HCT116 (cell line): ENCODE measurements around the gene SLC16A13. TPM values are rescaled to one million over a fixed set of nuclear protein-coding genes. Genes with fewer than 3 reads are reported as not detected.
A peak's percentile ranks its signal among the peaks of the same experiment; 100 is the strongest.
"Not testable (repeated sequence)": the region's sequence is repeated elsewhere in the genome, so short reads cannot be mapped to it uniquely, and the experiment has no call there.

Source experiments
- ATAC-seq: fragments of 200-7000 bp; cut with Tn5 transposase; 2 replicates; pipeline ENCODE4 v1.9.1; 2020; ENCODE audit warnings: mild to moderate bottlenecking, moderate library complexity
- BruUV-seq: library from RNA; stranded (reverse); fragments of 400-500 nt; replicated peaks from 2 replicates; lab custom pipeline; 2021; lab: Mats Ljungman, UMichigan
- CTCF ChIA-PET: fragments of 300-600 bp; sonication (Branson Sonifier 250); formaldehyde crosslinking; loops from one replicate; lab custom pipeline; 2021; ENCODE audit warnings: antibody characterized with exemption; lab: Charles Lee
- POLR2A ChIA-PET: fragments of 300-600, 350-600 bp; sonication (Branson Sonifier 250); formaldehyde crosslinking; loops from one replicate; lab custom pipeline; 2021; ENCODE audit warnings: antibody characterized with exemption; lab: Charles Lee
- RAD21 ChIA-PET, 2 experiments: fragments of 300-600 bp; sonication (Branson Sonifier 250); formaldehyde crosslinking; loops; one replicate each; lab custom pipeline; 2023; ENCODE audit warnings: low total read pairs in 2 of 2; ENCODE audit not compliant: uncharacterized antibody in 2 of 2, unreplicated experiment in 2 of 2, low non-redundant PET in 1 of 2; lab: Charles Lee
- DNase-seq: peaks from one replicate; pipeline ENCODE4 v3.0.0-alpha.2; 2010; ENCODE audit warnings: low read depth, low spot score
- H2AFZ ChIP-seq: fragments of 200-600 bp; shearing (Covaris generic), sonication (generic); 2 replicates; pipeline ENCODE4 v1.6.1; 2017; ENCODE audit warnings: low read depth, mixed run types, mixed read lengths, antibody characterized with exemption, low read length; ENCODE audit not compliant: poor library complexity, severe bottlenecking
- H3K27ac ChIP-seq: 2 replicates; pipeline ENCODE4 v1.5.1; 2012; ENCODE audit warnings: low read depth, low read length
- H3K27me3 ChIP-seq: fragments of 200-600 bp; sonication (generic); 2 replicates; pipeline ENCODE4 v1.6.1; 2016; ENCODE audit warnings: mixed run types, low read length, mixed read lengths; ENCODE audit not compliant: insufficient read depth
- H3K36me3 ChIP-seq, 2 experiments: fragments of 200-500 bp in 1 of 2; fragments of 200-600 bp in 1 of 2; sonication (Bioruptor generic) in 1 of 2; sonication (generic) in 1 of 2; 2 replicates each; pipeline versions ENCODE4 v1.5.1 to v1.6.1; 2014 to 2016; ENCODE audit warnings: low read length in 2 of 2, inconsistent platforms in 1 of 2, mixed read lengths in 1 of 2, mixed run types in 1 of 2; ENCODE audit not compliant: insufficient read depth in 2 of 2, control insufficient read depth in 1 of 2
- H3K4me1 ChIP-seq, 2 experiments: fragments of 200-600 bp in 1 of 2; sonication (generic) in 1 of 2; 2 replicates each; pipeline versions ENCODE4 v1.5.1 to v1.6.1; 2012 to 2017; ENCODE audit warnings: low read length in 2 of 2, inconsistent platforms in 1 of 2, mild to moderate bottlenecking in 1 of 2, mixed read lengths in 1 of 2, mixed run types in 1 of 2, moderate library complexity in 1 of 2; ENCODE audit not compliant: insufficient read depth in 2 of 2, control insufficient read depth in 1 of 2
- H3K4me2 ChIP-seq: fragments of 200-600 bp; sonication (generic); 2 replicates; pipeline ENCODE4 v1.6.1; 2017; ENCODE audit warnings: mixed run types, low read length, mixed read lengths
- H3K4me3 ChIP-seq, 2 experiments: fragments of 200-600 bp in 1 of 2; sonication (generic) in 1 of 2; replicated peaks in 1 of 2; 2 replicates each; pipeline ENCODE4 v1.5.1; 2011 to 2016; ENCODE audit warnings: low read length in 2 of 2, control low read depth in 1 of 2, low read depth in 1 of 2, mild to moderate bottlenecking in 1 of 2, mixed read lengths in 1 of 2, mixed run types in 1 of 2
- H3K79me2 ChIP-seq: fragments of 200-600 bp; sonication (generic); 2 replicates; pipeline ENCODE4 v1.6.1; 2017; ENCODE audit warnings: mild to moderate bottlenecking, mixed run types, low read length, moderate library complexity, mixed read lengths; ENCODE audit not compliant: insufficient read depth
- H3K9ac ChIP-seq: fragments of 200-600 bp; sonication (generic); 2 replicates; pipeline ENCODE4 v1.6.1; 2016; ENCODE audit warnings: low read length, mixed read lengths
- H3K9me2 ChIP-seq: fragments of 200-600 bp; sonication (generic), shearing (Covaris generic); 2 replicates; pipeline ENCODE4 v1.6.1; 2017; ENCODE audit warnings: mixed run types, mild to moderate bottlenecking, moderate library complexity; ENCODE audit not compliant: insufficient read depth
- H3K9me3 ChIP-seq, 2 experiments: fragments of 200-500 bp in 1 of 2; fragments of 200-600 bp in 1 of 2; sonication (Bioruptor generic) in 1 of 2; sonication (generic) in 1 of 2; 2 replicates each; pipeline ENCODE4 v1.6.1; 2014 to 2017; ENCODE audit warnings: low read length in 2 of 2, mixed read lengths in 2 of 2, inconsistent platforms in 1 of 2, low read depth in 1 of 2, mild to moderate bottlenecking in 1 of 2, mixed run types in 1 of 2, moderate library complexity in 1 of 2; ENCODE audit not compliant: control insufficient read depth in 1 of 2, insufficient read depth in 1 of 2
- H4K20me1 ChIP-seq: fragments of 200-600 bp; sonication (generic), shearing (Covaris generic); 2 replicates; pipeline ENCODE4 v1.6.1; 2017; ENCODE audit warnings: mixed run types, mild to moderate bottlenecking, moderate library complexity; ENCODE audit not compliant: insufficient read depth
- intact Hi-C: fragments of 100-400 bp; cut with micrococcal nuclease; formaldehyde crosslinking; loops from 2 replicates; pipeline ENCODE4 v1.10.0; 2022
- microRNA counts: library from miRNA; unstranded; fragments of <30 nt; microRNA quantifications from one replicate; lab custom pipeline; 2015
- total RNA-seq: library from RNA; stranded (reverse); gene quantifications from one replicate; pipeline ENCODE4 v1.2.1, GENCODE V29; 2021; ENCODE audit not compliant: unreplicated experiment

Gene SLC16A13
- total RNA-seq, 1 experiment from 2014 or later: 6.8 TPM

DNA sequence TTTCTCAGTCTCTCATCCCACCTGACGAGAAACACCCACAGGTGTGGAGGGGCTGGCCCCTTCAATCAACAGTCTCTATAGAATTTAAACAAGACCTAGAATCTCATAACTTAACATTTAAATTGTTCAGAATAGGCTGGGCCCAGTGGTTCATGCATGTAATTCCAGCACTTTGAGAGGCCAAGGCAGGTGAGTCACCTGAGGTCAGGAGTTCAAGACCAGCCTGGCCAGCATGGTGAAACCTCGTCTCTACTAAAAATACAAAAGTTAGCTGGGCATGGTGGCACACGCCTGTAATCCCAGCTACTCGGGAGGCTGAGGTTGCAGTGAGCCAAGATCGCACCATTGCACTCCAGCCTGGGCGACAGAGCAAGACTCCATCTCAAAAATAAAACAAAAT lies 53.8 kb downstream of the SLC16A13 start:
- CTCF ChIA-PET, intact Hi-C loops, H3K27ac ChIP-seq, BruUV-seq, H3K9ac ChIP-seq, H3K79me2 ChIP-seq, DNase-seq, H4K20me1 ChIP-seq, RAD21 ChIA-PET, H3K36me3 ChIP-seq, H3K9me2 ChIP-seq, H3K9me3 ChIP-seq, H3K4me1 ChIP-seq, ATAC-seq, H3K27me3 ChIP-seq, POLR2A ChIA-PET, H3K4me3 ChIP-seq, H2AFZ ChIP-seq: not testable (repeated sequence)
- H3K4me2 ChIP-seq: peak overlapping the region; percentile 25; the same call in 1 of the 2 replicates

MicroRNA genes within 50 kb of the gene (microRNA counts, 767-probe panel; counts per million panel counts)
- microRNA hsa-miR-195-5p (lab: Ali Mortazavi, UCI) (not detected), microRNA hsa-miR-497-5p (lab: Ali Mortazavi, UCI) (not detected)

Other genes with a start within 250 kb of the SLC16A13 start
- gene TEKT1, start 204.3 kb upstream of the SLC16A13 start, total RNA-seq: not detected
- not detected for gene ALOX12, start 40.0 kb upstream of the SLC16A13 start, total RNA-seq
- gene RNASEK, start 23.4 kb upstream of the SLC16A13 start, total RNA-seq: 160 TPM
- gene BCL6B, start 13.0 kb upstream of the SLC16A13 start, total RNA-seq: 0.57 TPM
- not detected for gene SLC16A11, start 8.1 kb downstream of the SLC16A13 start, total RNA-seq
- gene CLEC10A, start 44.2 kb downstream of the SLC16A13 start, total RNA-seq: not detected
- 0.32 TPM for gene ASGR2, start 78.8 kb downstream of the SLC16A13 start, total RNA-seq
- gene ASGR1, start 143.4 kb downstream of the SLC16A13 start, total RNA-seq: 1.2 TPM
- gene DLG4, start 183.8 kb downstream of the SLC16A13 start, total RNA-seq: 15.0 TPM
- 554 TPM for gene ACADVL, start 183.9 kb downstream of the SLC16A13 start, total RNA-seq
- gene DVL2, start 198.5 kb downstream of the SLC16A13 start, total RNA-seq: 69.7 TPM
- gene PHF23, start 203.4 kb downstream of the SLC16A13 start, total RNA-seq: 48.5 TPM
- 287 TPM for gene GABARAP, start 206.4 kb downstream of the SLC16A13 start, total RNA-seq
- gene CTDNEP1, start 215.7 kb downstream of the SLC16A13 start, total RNA-seq: 143 TPM
- gene ELP5, start 216.2 kb downstream of the SLC16A13 start, total RNA-seq: 81.7 TPM
- gene CLDN7, start 226.5 kb downstream of the SLC16A13 start, total RNA-seq: 286 TPM
- gene SLC2A4, start 245.7 kb downstream of the SLC16A13 start, total RNA-seq: 2.5 TPM